ENCODE results near the gene TBX5. TPM values are rescaled to one million over a fixed set of nuclear protein-coding genes. Genes with fewer than 3 reads are reported as not detected.

TBX5 gene
- total RNA-seq, 6 experiments from 2014 or later: not detected

GRCh38 chr12:114328292-114328691 is 77.7 kb downstream of the TBX5 start:
- H3K4me3 ChIP-seq: no peak overlapping the region
- no peak for ATAC-seq
- WGBS (ENCODE audit: insufficient coverage, low coverage, low lambda C conversion rate, missing lambda C conversion rate): 49% methylated on average over 2 of the region's 2 CpGs

GRCh38 chr12:114327765-114328164 is 78.2 kb downstream of the TBX5 start:
- intact Hi-C loops (cut with DNase I): no loop called here
- no peak for ATAC-seq
- Histone ChIP-seq H3K36me3 (no peaks in the 10 kb centered on the region), H3K27ac (no peak overlapping the region), H3K4me1 (no peaks in the 10 kb centered on the region), H3K9me3 (no peaks in the 10 kb centered on the region), H3K27me3 (no peaks in the 10 kb centered on the region), H3K4me3 (no peak overlapping the region)
- no peak for TF ChIP-seq CTCF (IDR thresholded peaks at IDR 0.05)
- TF ChIP-seq POLR2A (IDR thresholded peaks at IDR 0.05): no peak
- no peak for DNase-seq

More at GRCh38 chr12:114328292-114328691, 77.7 kb downstream of the TBX5 start:
- DNase-seq: no peak
- intact Hi-C loops (cut with DNase I): no loop called here
- Histone ChIP-seq H3K27me3 (no peaks in the 10 kb centered on the region), H3K27ac (no peak overlapping the region), H3K36me3 (no peaks in the 10 kb centered on the region), H3K9me3 (no peaks in the 10 kb centered on the region), H3K4me1 (no peaks in the 10 kb centered on the region)
- no peak for TF ChIP-seq POLR2A (IDR thresholded peaks at IDR 0.05)
- no peak for TF ChIP-seq CTCF (IDR thresholded peaks at IDR 0.05)

- no peak overlapping the region for H3K27ac ChIP-seq
- 40% methylated on average over 1 of the region's 1 CpG for WGBS (ENCODE audit: insufficient coverage, low coverage, low lambda C conversion rate, missing lambda C conversion rate)
- DNase-seq: no peak
- H3K27me3 ChIP-seq: no peaks in the 10 kb centered on the region
- H3K36me3 ChIP-seq: no peaks in the 10 kb centered on the region
- H3K4me3 ChIP-seq: no peak overlapping the region
- no peaks in the 10 kb centered on the region for H3K4me1 ChIP-seq
- no peaks in the 10 kb centered on the region for H3K9me3 ChIP-seq
- no peak for ATAC-seq
- intact Hi-C loops (cut with DNase I): no loop called here
- no peak for TF ChIP-seq POLR2A (IDR thresholded peaks at IDR 0.05)
- TF ChIP-seq CTCF (IDR thresholded peaks at IDR 0.05): no peak
Observed at GRCh38 chr12:114321524-114321923, 84.4 kb downstream of the TBX5 start.

GRCh38 chr12:114320968-114321367 is 85.0 kb downstream of the TBX5 start:
- H3K4me3 ChIP-seq: no peak overlapping the region
- H3K9me3 ChIP-seq: no peaks in the 10 kb centered on the region
- H3K36me3 ChIP-seq: no peaks in the 10 kb centered on the region
- intact Hi-C loops (cut with DNase I): no loop called here
- TF ChIP-seq CTCF (IDR thresholded peaks at IDR 0.05): no peak
- no peak for TF ChIP-seq POLR2A (IDR thresholded peaks at IDR 0.05)
- no peak overlapping the region for H3K27ac ChIP-seq
- WGBS (ENCODE audit: insufficient coverage, low coverage, low lambda C conversion rate, missing lambda C conversion rate): 80% methylated on average over 8 of the region's 8 CpGs
- DNase-seq: no peak
- no peaks in the 10 kb centered on the region for H3K4me1 ChIP-seq
- H3K27me3 ChIP-seq: no peaks in the 10 kb centered on the region
- ATAC-seq: no peak

GRCh38 chr12:114320101-114320500 is 85.8 kb downstream of the TBX5 start:
- no peaks in the 10 kb centered on the region for H3K4me1 ChIP-seq
- ATAC-seq (no peak), DNase-seq (no peak)
- no peak for TF ChIP-seq CTCF (IDR thresholded peaks at IDR 0.05)
- TF ChIP-seq POLR2A (IDR thresholded peaks at IDR 0.05): no peak
- no peaks in the 10 kb centered on the region for H3K27me3 ChIP-seq
- 67% methylated on average over 9 of the region's 9 CpGs for WGBS (ENCODE audit: insufficient coverage, low coverage, low lambda C conversion rate, missing lambda C conversion rate)
- H3K9me3 ChIP-seq: no peaks in the 10 kb centered on the region
- H3K27ac ChIP-seq: no peak overlapping the region
- no peaks in the 10 kb centered on the region for H3K36me3 ChIP-seq
- H3K4me3 ChIP-seq: no peak overlapping the region
- intact Hi-C loops (cut with DNase I): no loop called here

Data from right lobe of liver (tissue), 6 donors.